GM12873 (cell line): ENCODE data around the gene HDGFL2.
A peak's percentile ranks its signal among the peaks of the same experiment; 100 is the strongest.

ENCODE experiments used
- CTCF ChIP-seq: IDR thresholded peaks from 2 replicates; pipeline ENCODE4 v1.5.1; 2012; ENCODE audit warnings: low read depth, mild to moderate bottlenecking, moderate library complexity, low read length, control low read depth; ENCODE audit not compliant: insufficient read depth; ENCODE audit errors: missing control alignments

HDGFL2 gene

DNA sequence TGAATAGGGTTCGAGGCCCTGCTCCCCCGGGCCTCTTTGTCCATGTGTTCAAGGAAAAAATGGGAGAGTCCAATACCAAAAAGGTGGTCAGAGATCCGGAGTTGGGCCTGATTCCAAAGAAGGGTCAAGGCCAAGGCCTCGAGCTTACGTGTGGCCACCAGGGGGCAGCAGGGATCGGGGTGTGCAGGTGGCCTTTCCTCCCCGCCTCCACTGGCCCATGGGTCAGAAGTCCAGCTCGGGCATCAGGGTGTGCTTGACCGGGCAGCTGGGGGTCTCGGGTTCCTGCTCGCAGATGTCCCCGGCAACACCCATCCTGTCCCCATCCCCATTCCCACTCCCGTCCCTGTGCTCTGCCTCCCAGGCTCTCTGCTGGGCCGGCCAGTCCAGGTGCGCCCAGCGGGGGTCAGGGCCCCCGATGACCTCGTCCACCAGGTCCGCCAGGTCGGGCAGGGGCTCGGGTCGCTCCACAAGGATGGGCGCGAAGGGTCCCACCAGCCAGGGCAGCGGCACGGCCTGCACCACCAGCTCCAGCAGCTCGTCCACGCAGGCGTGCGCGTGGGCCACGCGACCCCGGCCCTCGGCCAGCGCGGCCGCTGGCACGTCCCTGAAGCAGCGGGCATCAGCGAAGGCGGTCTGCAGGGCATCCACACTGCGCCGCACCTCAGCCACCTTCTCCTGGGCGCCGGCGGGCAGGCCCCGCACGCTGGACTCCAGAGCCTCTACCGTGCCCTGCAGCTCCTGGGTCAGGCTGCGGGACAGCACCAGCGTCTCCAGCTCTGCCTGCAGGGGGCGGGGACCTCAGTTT is 51.4 kb downstream of the HDGFL2 start:
- TF ChIP-seq CTCF = peak; percentile 85

GRCh38 chr19:4524808-4525562 is 52.9 kb downstream of the HDGFL2 start:
- TF ChIP-seq CTCF = peak; percentile 95

DNA sequence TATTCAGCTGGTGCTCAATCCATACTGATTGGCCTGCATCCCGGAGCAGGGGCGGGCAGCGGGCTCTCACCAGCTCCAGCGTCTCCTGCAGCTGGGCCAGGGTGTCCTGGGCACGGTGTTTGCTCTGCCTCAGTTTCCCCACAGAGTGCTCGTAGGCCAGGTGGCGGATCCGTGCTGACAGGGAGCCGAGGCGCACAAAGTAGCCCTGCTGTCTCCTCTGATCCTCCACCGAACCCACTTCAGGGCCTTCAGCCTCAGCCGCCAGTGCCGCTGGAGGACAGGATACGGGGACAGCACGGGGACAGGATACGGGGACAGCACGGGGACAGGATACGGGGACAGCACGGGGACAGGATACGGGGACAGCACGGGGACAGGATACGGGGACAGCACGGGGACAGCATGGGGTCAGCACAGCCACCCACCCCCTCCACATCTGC is 53.5 kb downstream of the HDGFL2 start:
- no peak for TF ChIP-seq CTCF

DNA sequence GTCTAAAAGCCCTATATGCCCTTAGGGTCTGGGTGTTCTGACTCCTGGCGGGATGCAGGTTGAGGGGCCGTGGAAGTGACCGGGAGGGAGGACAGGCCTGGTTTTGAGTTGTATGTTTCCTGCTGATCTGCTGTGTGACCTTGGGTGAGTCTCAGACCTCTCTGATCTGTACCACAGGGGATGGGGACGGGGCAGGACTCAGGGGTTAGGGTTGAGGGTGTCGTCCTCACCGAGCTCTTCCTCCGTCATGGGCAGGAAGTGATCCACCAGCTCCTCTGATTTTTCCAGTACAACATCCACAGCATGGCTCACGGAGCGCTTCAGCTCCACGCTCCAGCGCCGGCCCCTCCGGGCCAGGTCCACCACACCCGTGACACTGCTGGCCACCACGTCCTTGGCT is 56.7 kb downstream of the HDGFL2 start:
- TF ChIP-seq CTCF = no peak

GRCh38 chr19:4529924-4530522 is 57.9 kb downstream of the HDGFL2 start:
- no peak for TF ChIP-seq CTCF

DNA sequence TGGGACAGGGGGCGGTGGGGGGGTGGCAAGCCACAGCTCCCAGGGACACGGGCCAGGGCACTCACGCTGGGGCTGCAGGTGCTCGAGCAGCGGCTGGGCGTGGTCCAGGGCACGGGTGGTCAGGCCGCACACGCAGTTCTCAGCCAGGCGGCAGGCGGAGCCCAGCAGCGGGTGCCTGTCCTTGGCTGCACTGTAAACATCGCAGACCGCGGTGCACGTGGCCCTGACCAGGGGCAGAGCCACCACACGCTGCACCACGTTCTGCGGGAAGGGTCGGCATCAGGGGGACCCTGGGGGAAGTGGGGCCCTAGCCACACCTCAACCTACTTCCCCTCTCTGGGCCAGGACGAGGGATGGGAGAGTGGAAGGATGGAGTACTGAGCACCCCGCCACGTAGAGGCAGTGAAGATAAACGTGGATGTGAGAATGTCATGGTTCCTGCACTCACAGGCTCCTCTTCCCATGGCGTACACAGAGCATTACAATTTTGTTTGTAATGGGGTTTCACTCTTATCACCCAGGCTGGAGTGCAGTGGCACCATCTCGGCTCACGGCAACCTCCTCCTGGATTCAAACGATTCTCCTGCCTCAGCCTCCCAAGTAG is 59.6 kb downstream of the HDGFL2 start:
- no peak for TF ChIP-seq CTCF

GRCh38 chr19:4533334-4533733 is 61.2 kb downstream of the HDGFL2 start:
- TF ChIP-seq CTCF = no peak
